Panc1 (cell line): ENCODE data around the gene PFKFB4.

ENCODE experiments used
- CTCF ChIP-seq: fragments of 450-650 bp; IDR thresholded peaks from 2 replicates; pipeline ENCODE4 v1.5.1; 2017; ENCODE audit warnings: mild to moderate bottlenecking
- POLR2AphosphoS5 ChIP-seq: IDR thresholded peaks from 2 replicates; pipeline ENCODE4 v1.6.1; 2012; ENCODE audit warnings: mild to moderate bottlenecking, low read depth, low read length, moderate library complexity
- SIN3A ChIP-seq: IDR thresholded peaks from 2 replicates; pipeline ENCODE4 v1.6.1; 2012; ENCODE audit warnings: low read depth, mild to moderate bottlenecking, low read length, moderate library complexity, borderline replicate concordance; ENCODE audit not compliant: insufficient read depth
- TCF7L2 ChIP-seq: IDR thresholded peaks from 2 replicates; pipeline ENCODE4 v1.6.1; 2011; ENCODE audit warnings: mild to moderate bottlenecking, low read depth, low read length, inconsistent platforms
- TF ChIP-seq, protein P1 (sequence below), 2 experiments: IDR thresholded peaks; 2 replicates each; pipeline ENCODE4 v1.6.1; 2011 to 2012; ENCODE audit warnings: low read depth in 2 of 2, control low read depth in 1 of 2, low read length in 1 of 2, mild to moderate bottlenecking in 1 of 2, moderate library complexity in 1 of 2; ENCODE audit not compliant: insufficient read depth in 1 of 2

DNA sequence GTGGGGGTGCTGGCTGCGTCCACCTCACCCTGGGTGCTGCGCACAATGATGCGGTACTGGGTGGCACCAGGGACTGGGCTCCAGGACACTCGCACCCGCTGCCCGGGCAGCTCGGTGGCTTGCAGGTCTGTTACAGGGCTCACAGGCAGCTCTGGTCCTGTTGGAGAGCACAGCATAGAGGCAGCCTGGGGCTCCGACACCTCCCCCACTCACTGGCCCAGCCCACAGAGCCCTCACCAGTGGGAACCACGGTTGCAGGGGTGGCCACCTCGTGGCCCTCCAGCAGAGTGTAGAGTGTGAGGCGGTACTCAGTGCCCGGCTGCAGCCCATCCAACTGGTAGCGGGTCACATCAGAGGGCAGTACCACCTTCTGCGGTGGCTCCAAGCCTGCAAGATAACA, 34.8 kb upstream of the PFKFB4 start:
- TF ChIP-seq CTCF (no peak), POLR2AphosphoS5 (no peak), TCF7L2 (no peak), SIN3A (no peak)
- TF ChIP-seq, protein P1, sequence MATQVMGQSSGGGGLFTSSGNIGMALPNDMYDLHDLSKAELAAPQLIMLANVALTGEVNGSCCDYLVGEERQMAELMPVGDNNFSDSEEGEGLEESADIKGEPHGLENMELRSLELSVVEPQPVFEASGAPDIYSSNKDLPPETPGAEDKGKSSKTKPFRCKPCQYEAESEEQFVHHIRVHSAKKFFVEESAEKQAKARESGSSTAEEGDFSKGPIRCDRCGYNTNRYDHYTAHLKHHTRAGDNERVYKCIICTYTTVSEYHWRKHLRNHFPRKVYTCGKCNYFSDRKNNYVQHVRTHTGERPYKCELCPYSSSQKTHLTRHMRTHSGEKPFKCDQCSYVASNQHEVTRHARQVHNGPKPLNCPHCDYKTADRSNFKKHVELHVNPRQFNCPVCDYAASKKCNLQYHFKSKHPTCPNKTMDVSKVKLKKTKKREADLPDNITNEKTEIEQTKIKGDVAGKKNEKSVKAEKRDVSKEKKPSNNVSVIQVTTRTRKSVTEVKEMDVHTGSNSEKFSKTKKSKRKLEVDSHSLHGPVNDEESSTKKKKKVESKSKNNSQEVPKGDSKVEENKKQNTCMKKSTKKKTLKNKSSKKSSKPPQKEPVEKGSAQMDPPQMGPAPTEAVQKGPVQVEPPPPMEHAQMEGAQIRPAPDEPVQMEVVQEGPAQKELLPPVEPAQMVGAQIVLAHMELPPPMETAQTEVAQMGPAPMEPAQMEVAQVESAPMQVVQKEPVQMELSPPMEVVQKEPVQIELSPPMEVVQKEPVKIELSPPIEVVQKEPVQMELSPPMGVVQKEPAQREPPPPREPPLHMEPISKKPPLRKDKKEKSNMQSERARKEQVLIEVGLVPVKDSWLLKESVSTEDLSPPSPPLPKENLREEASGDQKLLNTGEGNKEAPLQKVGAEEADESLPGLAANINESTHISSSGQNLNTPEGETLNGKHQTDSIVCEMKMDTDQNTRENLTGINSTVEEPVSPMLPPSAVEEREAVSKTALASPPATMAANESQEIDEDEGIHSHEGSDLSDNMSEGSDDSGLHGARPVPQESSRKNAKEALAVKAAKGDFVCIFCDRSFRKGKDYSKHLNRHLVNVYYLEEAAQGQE (IDR thresholded peaks at IDR 0.05; ENCODE audit: insufficient read depth in 1 of 2, low read depth in 2 of 2, low read length in 1 of 2), result no peak
